GM10266 (cell line): Measurements from ENCODE around the gene HS1BP3.

Experiments used
- DNase-seq: peaks from one replicate; pipeline ENCODE4 v3.0.0; 2012; ENCODE audit errors: extremely low spot score
- CTCF ChIP-seq: IDR thresholded peaks from 2 replicates; pipeline ENCODE4 v1.5.1; 2012; ENCODE audit warnings: mild to moderate bottlenecking, low read depth; ENCODE audit not compliant: control insufficient read depth, insufficient read depth; ENCODE audit errors: missing control alignments

HS1BP3 gene

DNA sequence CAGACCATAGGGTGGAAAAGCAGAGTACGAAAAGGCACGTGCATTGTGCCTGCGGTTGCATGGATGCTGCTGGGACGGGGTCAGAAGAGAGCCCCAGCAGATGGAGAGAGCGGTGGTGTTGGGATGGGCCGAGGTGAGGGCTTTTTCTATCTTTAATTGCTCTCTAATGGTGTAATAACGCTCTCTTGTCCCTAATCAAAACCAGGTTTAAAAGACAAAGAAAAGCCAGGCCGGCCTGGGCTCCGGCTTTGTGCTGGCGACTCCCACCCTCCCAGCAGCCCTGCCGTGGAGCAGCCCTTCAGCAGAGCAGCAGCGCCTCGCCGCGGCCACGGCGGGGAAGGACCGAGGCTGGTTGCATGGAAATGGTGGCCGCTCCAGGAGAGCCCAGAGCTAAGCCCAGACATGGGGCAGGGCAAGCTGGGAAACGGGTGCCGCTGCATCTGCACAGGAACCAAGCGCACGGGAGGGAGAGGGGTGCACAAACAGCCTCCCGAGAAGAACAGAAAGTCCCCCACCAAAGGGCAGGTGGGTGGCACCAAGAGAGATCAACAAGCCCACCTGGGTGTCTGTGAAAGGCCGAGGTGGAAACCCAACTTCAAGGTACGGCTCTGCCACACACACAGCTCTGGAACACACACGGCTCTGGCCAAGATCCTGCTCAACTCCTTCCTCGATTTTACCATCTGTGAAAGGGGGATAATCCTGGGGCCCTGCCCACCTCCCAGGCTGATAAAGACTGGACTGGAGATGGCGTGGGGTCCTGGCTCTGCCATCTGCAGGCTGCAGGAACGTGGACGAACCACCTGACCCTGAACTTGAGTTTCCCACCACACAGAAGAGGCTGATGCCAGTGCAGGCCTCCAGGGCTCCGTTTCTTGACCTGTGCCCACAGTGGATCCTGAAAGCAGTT, 15.0 kb downstream of the HS1BP3 start:
- peak; percentile 93 for TF ChIP-seq CTCF
- DNase-seq, result peak; percentile 72

- TF ChIP-seq CTCF, result no peak
- DNase-seq, result no peak
These were observed 15.8 kb downstream of the HS1BP3 start for GRCh38 chr2:20635113-20635510.

- no peak for DNase-seq
- TF ChIP-seq CTCF, result no peak
These were observed 16.3 kb downstream of the HS1BP3 start for GRCh38 chr2:20634507-20635112.

- no peak for TF ChIP-seq CTCF
- DNase-seq, result no peak
These were observed 16.9 kb downstream of the HS1BP3 start for GRCh38 chr2:20633794-20634506.

DNA sequence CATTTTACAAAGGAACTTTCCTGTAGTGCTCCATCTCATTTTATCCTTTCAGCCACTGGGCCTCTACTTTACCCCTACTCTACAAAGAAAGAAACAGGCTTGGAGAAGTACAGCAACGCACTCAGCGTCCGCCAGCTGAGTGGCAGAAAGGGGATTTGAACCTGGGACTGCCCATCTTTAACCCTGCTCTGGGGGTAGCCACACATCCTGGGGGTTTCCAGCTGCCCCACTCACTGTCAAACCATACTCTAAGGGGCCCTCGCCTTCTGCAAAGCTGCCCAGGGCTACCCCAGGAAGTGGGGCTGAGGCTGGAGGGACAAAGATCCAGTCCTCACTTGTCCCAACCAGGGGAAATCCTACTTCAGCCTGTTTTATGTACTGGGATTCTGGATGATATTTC, 17.9 kb downstream of the HS1BP3 start:
- DNase-seq, result peak; percentile 39
- TF ChIP-seq CTCF, result no peak

DNA sequence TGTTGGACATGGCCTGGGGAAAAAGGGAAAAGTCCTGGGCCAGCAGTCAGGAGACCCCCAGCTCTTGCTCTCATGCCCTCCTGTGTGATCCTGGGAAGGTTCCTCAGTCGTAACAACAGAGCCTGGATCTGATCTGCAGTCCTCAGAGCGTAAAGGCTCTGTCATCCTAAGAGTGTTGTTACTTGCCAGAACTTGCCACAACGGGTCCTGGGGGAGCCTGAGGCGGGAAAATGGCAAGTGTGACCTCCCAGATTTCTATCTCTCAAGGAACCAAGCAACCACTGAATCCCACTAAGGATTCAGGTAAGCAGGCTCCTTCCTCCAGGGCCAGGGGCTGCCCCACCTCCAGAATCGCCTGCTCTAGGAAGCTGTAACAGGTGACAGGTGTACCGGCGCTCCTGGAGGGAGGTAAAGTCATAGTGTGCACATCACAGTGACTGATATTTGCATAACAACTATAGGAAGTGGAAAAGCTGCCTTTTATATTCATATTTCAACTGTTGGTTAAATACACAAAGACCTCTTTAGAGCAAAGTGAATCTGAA, 18.4 kb downstream of the HS1BP3 start:
- DNase-seq, result no peak
- no peak for TF ChIP-seq CTCF
